Renal cortical epithelial cell (primary cell): Measurements from ENCODE around the gene LRP1B. TPM values are rescaled to one million over a fixed set of nuclear protein-coding genes. Genes with fewer than 3 reads are reported as not detected.
"Not testable (repeated sequence)": the region's sequence is repeated elsewhere in the genome, so short reads cannot be mapped to it uniquely, and the experiment has no call there.

Source experiments
- DNase-seq: peaks from one replicate; pipeline ENCODE4 v3.0.0-alpha.2; 2011; ENCODE audit warnings: low read depth
- total RNA-seq: library from RNA; depleted of rRNA; stranded (reverse); fragments of >200 nt; gene quantifications from 2 replicates; pipeline ENCODE4 v1.2.3, GENCODE V29; 2014

Gene LRP1B
- total RNA-seq, 1 donor from 2014 or later: 4.3 TPM

DNA sequence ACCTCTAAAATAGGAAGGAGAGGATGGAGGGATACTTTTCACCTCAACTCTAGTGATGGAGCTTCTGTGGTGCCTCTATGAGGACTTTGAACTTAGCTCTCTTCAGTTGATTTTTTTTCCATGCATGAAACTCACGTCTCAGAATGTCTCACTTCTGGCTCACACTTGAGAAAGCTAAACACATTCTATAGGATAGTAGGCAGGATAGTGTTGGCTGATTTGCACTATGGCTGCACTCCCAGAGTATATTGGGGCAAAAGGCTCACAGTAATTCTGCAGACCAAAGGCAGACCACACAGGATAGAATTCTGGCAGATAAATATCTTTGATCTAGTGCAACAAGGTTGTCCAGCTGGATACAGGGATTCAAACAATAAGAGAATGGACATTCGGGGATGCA is 1093.5 kb downstream of the LRP1B start:
- DNase-seq: no peak

DNA sequence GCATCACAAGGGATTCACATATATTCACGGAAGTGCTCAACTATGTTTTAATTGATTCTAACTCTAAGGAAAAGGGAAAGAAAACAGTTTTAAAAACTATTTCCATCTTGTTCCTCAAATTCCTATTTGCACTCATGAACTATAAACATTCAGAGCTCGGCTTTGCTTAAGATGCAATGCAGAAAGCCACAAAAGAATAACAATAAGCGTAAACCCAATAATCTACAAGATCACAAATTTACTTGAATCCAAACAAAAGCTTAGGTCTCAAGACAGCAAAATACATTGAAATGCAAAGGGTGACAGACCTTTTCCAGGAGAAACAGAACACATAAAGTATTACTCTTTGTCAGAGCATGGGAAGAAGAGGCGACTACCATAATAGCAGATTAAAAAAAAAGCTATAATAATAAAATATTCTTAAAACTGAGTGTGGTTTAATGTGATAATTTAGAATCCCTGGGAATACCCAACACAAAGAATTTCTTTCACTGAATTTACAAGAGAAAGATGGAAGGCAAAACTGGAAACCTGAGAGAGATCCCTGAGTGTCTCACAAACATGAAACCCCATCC is 1094.9 kb downstream of the LRP1B start:
- no peak for DNase-seq

GRCh38 chr2:141029428-141030078 is 1101.3 kb downstream of the LRP1B start:
- no peak for DNase-seq

GRCh38 chr2:141027221-141027620 is 1103.6 kb downstream of the LRP1B start:
- DNase-seq: no peak

GRCh38 chr2:141021611-141022010 is 1109.2 kb downstream of the LRP1B start:
- DNase-seq: no peak

GRCh38 chr2:141021109-141021508 is 1109.7 kb downstream of the LRP1B start:
- peak; percentile 94 for DNase-seq

- peak; percentile 1 for DNase-seq
These were observed 1110.5 kb downstream of the LRP1B start for GRCh38 chr2:141020346-141020745.

DNA sequence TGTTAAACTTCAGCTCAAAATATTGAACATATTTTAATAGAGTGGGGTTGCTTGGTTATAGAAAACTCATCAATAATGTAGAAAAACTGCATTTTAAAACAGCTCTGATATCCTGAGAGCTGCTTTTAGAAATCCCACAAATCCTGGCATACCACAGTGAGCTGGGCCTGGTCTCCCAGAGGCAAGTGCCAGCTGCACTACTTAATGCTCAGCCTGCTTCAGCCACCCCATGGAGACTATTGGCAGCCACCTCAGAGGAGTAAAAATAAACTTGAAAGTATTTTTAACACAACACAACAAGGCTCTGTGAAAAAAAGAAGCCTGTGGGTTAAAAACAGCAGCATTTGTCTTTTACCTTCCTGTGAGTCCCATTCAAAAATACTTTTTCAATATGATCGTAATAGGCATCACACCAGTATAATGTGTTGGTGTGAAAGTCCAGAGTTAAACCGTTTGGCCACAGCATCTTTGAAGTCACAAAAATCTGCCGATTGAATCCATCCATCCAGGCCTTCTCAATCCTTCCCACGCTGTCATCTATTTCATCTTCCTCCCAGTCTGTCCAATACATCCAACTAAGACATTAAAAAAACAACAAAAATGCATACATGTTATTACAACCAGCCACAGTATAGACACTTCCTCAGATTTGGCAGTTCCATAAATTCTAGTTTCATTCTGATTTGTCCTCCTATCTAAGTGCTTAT is 1115.3 kb downstream of the LRP1B start:
- DNase-seq: no peak

GRCh38 chr2:141003967-141004657 is 1126.7 kb downstream of the LRP1B start:
- no peak for DNase-seq

DNA sequence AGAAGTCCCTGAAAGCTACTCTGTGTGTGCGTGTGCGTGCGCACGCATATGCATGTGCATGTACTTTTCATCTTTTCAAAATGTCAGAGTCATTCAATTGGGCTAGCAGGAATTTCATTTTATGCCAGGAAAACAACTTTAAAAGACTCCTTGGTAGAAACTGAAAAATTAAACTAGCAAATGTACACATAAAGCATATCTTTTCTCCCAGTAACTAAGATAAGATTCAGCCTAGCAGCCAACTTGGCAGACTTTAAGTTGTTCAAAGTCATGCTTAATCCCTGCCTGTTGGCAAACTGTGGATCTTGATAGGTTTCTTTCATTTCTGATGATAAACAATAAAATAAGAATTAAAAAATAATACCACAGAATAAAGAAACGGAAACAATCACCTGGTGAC is 1129.1 kb downstream of the LRP1B start:
- DNase-seq: no peak

DNA sequence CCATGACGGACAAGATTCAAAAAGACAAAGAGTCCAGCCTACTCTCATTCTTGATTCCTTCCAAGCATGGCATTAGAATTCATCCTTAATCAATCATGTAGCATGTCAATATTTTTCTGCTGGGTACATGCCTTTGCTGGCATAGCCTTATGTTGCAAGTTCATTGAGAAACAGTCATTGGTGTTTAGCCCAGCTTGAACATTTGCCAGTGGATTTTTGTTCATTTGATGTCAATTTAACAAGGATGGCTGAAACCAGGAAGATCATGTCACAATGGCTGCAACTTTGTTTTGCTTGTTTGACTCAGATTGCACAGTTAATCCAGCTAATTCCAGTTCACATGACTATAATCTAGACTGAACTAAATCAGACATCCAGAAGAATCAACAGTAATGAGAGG is 1132.2 kb downstream of the LRP1B start:
- DNase-seq: no peak

DNA sequence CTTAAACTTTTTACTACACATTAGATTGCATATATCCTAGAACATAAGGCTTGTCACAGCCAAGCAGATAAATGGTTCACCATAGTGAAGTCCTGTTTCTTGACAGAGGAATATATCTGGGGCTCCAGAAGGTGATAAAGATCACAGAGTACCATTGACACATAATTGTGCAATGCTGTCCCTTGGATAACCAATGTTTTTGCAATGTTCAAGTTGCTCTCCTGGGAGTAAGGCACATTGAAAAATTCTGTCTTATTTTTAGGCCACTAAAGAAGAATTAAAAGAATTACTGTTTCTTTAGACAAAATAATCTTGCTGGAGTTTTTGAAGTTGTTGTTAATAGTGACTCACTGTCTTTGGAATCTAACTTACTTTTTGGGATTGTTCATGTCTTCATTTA is 1132.8 kb downstream of the LRP1B start:
- DNase-seq: no peak

- DNase-seq: no peak
These were observed 1136.0 kb downstream of the LRP1B start for GRCh38 chr2:140994856-140995255.

- peak; percentile 63 for DNase-seq
These were observed 1140.4 kb downstream of the LRP1B start for GRCh38 chr2:140990416-140990815.

- no peak for DNase-seq
These were observed 1142.2 kb downstream of the LRP1B start for GRCh38 chr2:140988597-140988996.

DNA sequence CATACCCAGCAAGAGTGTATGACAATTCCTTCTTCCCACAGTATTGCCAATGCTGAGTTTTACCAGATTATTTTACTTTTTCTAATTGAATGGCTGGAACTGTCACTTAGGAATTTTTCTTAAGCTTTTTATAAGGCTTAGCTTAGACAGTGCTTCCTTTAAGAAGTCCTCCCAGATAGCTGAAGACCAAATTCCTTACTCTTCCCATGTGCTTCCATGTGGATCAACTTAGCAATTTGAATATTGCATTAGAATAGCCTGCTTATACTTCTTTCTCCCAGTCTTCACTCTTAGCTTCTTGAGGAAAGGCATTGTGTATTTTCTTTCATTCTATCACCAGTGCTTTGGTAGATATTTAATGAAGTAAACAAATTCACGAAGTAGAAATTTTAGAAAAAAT is 1144.4 kb downstream of the LRP1B start:
- DNase-seq: no peak

DNA sequence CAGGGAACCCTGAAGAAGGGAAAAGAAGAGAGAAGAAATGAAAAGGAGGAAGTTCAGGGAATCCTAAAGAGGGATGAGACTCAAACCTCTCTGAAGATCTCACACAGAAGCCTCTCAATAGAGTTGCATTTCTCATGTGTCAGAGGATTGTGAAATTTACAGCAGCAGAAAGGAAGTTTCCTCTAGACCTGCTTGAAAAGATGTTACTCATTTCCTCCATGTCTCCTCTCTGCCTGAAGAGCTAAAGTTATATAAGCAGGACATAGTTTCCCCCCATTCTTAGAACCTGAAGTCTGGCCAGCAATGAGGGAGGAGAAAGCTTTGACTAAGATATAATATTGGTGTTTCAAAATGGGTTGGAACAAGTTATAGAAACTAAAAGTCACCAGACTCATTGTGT is 1155.6 kb downstream of the LRP1B start:
- DNase-seq: peak; percentile 8

DNA sequence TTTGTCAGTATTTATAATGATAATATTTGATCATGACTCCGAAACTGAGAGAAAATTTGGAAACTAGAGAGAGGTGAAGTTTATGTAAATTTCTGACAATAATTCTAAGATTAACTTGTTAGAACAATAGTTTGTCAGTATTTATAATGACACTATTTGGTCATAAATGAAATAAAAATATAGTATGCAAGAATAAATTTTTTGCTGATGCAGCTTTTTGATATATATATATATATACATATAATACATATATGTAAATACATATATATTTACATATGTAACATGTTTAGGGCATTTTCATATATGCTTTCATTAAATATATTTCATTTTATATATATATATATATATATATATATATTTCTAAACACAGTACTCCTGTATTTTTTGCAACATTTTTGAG is 1158.1 kb downstream of the LRP1B start:
- DNase-seq: no peak

- not testable (repeated sequence) for DNase-seq
These were observed 1166.5 kb downstream of the LRP1B start for GRCh38 chr2:140964324-140964723.

GRCh38 chr2:140949932-140950331 is 1180.9 kb downstream of the LRP1B start:
- DNase-seq: no peak

DNA sequence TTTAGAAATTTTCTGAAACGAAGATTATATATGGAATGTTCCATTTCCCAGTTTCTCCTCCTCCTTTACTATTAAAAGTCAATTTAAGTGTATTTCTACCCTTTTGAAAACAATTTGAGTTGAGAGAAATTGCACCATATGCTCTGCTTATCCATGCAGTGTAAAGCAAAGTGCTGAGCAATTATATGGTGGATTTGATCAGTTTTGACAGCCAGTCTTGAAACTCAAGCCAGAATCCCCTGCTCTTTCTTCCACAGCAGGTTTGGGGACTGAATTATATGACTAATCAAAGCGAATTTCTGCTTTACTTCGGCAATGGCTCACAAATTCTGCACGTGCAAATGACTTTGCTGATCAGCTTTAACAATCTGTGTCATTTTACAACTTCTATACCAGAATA is 1183.6 kb downstream of the LRP1B start:
- DNase-seq: no peak

GRCh38 chr2:140943867-140944266 is 1186.9 kb downstream of the LRP1B start:
- no peak for DNase-seq

DNA sequence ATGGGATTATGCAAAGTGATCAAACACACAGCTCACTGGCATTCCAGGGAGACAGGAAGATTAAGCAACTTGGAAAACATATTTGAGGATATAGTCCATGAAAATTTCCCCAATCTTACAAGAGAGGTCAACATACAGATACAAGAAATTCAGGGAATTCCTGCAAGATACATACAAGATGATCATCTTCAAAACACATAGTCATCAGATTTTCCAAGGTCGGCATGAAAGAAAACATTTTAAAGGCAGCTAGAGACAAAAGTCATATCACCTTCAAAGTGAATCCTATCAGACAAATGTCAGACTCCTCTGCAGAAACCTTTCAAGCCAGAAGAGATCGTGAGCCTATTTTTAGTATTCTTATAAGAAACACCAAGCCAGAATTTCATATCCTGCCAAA is 1188.5 kb downstream of the LRP1B start:
- no peak for DNase-seq
